Duodenal mucosa (tissue), 2 donors: Measurements from ENCODE around the gene HBG1.

Experiments used
- H3K27ac ChIP-seq: one replicate; pipeline ENCODE4 v1.7.0; 2013; ENCODE audit warnings: low read depth, low read length
- H3K27me3 ChIP-seq, 2 donors: one replicate each; pipeline ENCODE4 v1.7.0; 2013; ENCODE audit warnings: low read length in 2 of 2, control low read depth in 1 of 2; ENCODE audit not compliant: insufficient read depth in 2 of 2, control insufficient read depth in 1 of 2
- H3K36me3 ChIP-seq, 2 donors: one replicate each; pipeline ENCODE4 v1.7.0; 2013; ENCODE audit warnings: low read length in 2 of 2, control low read depth in 1 of 2; ENCODE audit not compliant: insufficient read depth in 2 of 2, control insufficient read depth in 1 of 2
- H3K4me1 ChIP-seq, 2 donors: one replicate each; pipeline ENCODE4 v1.7.0; 2013; ENCODE audit warnings: low read length in 2 of 2, control low read depth in 1 of 2; ENCODE audit not compliant: insufficient read depth in 2 of 2, control insufficient read depth in 1 of 2
- H3K4me3 ChIP-seq, 2 donors: one replicate each; pipeline ENCODE4 v1.7.0; 2013; ENCODE audit warnings: low read length in 2 of 2, low read depth in 1 of 2
- H3K9ac ChIP-seq, 2 donors: one replicate each; pipeline ENCODE4 v1.7.0; 2013; ENCODE audit warnings: low read length in 2 of 2, low read depth in 1 of 2
- H3K9me3 ChIP-seq, 2 donors: one replicate each; pipeline ENCODE4 v1.7.0; 2013; ENCODE audit warnings: low read length in 2 of 2, control low read depth in 1 of 2; ENCODE audit not compliant: control insufficient read depth in 1 of 2

The HBG1 gene

GRCh38 chr11:5203366-5203765, 46.3 kb downstream of the HBG1 start:
- H3K4me3 ChIP-seq: no peak overlapping the region
- no peaks in the 10 kb centered on the region for H3K9me3 ChIP-seq
- H3K27ac ChIP-seq: no peak overlapping the region
- no peaks in the 10 kb centered on the region for H3K27me3 ChIP-seq
- no peaks in the 10 kb centered on the region for H3K4me1 ChIP-seq
- no peaks in the 10 kb centered on the region for H3K36me3 ChIP-seq
- H3K9ac ChIP-seq: no peak overlapping the region

- Histone ChIP-seq H3K4me1 (no peaks in the 10 kb centered on the region), H3K9ac (no peak within 1 kb of the TSS), H3K36me3 (no peaks in the 10 kb centered on the region), H3K4me3 (no peak within 1 kb of the TSS), H3K27ac (no peak within 1 kb of the TSS), H3K9me3 (no peaks in the 10 kb centered on the region), H3K27me3 (no peaks in the 10 kb centered on the region)
Observed at GRCh38 chr11:5200582-5200981, 49.1 kb downstream of the HBG1 start, which contains the start of gene OR51V1. Gene OR51V1 (minus strand): TSS chr11:5200682. CDS start chr11:5200682, 0 bp downstream.

GRCh38 chr11:5198285-5198684, 51.4 kb downstream of the HBG1 start:
- no peak overlapping the region for H3K27ac ChIP-seq
- H3K36me3 ChIP-seq: no peaks in the 10 kb centered on the region
- H3K4me3 ChIP-seq: no peak overlapping the region
- H3K9me3 ChIP-seq: no peaks in the 10 kb centered on the region
- no peaks in the 10 kb centered on the region for H3K27me3 ChIP-seq
- H3K9ac ChIP-seq: no peak overlapping the region
- no peaks in the 10 kb centered on the region for H3K4me1 ChIP-seq
